Activated B cell treated with CpG ODN at 0.5 μM for 24 hours (primary cell): ENCODE results near the gene PIGC. TPM values are rescaled to one million over a fixed set of nuclear protein-coding genes. Genes with fewer than 3 reads are reported as not detected.

Experiments used
- ATAC-seq: fragments of 200-7000 bp; cut with Tn5 transposase; one replicate; pipeline ENCODE4 v1.10.0; 2021; ENCODE audit warnings: low read depth, mild to moderate bottlenecking, moderate library complexity
- CTCF ChIA-PET: fragments of 350-600 bp; sonication (Branson Sonifier 250); formaldehyde crosslinking; loops from one replicate; lab custom pipeline; 2021; ENCODE audit warnings: antibody characterized with exemption; lab: Charles Lee
- POLR2A ChIA-PET: fragments of 350-600 bp; sonication (Branson Sonifier 250); formaldehyde crosslinking; loops from one replicate; lab custom pipeline; 2021; ENCODE audit warnings: antibody characterized with exemption; lab: Charles Lee
- DNase-seq: peaks from one replicate; pipeline ENCODE4 v3.0.0; 2022
- H3K27ac Mint-ChIP-seq: one replicate; pipeline ENCODE4 v1.8.0; 2020; ENCODE audit warnings: mixed read lengths
- H3K27me3 Mint-ChIP-seq: one replicate; pipeline ENCODE4 v1.8.0; 2021; ENCODE audit warnings: mixed read lengths
- H3K36me3 Mint-ChIP-seq: one replicate; pipeline ENCODE4 v1.8.0; 2021; ENCODE audit warnings: low read depth, mixed read lengths
- H3K4me1 Mint-ChIP-seq: one replicate; pipeline ENCODE4 v1.8.0; 2021; ENCODE audit warnings: mixed read lengths
- H3K4me3 Mint-ChIP-seq: one replicate; pipeline ENCODE4 v1.8.0; 2020; ENCODE audit warnings: mild to moderate bottlenecking, mixed read lengths
- H3K9me3 Mint-ChIP-seq: one replicate; pipeline ENCODE4 v1.8.0; 2020; ENCODE audit warnings: mixed read lengths
- CTCF ChIP-seq: fragments of 200-600 bp; IDR thresholded peaks from one replicate; pipeline ENCODE4 v1.8.0; 2022; ENCODE audit warnings: antibody characterized with exemption, mild to moderate bottlenecking
- intact Hi-C: fragments of 100-400 bp; cut with micrococcal nuclease; formaldehyde crosslinking; loops from one replicate; pipeline ENCODE4 v1.15.1; 2024
- total RNA-seq: library from RNA; stranded (reverse); gene quantifications from 2 replicates; pipeline ENCODE4 v1.2.3, GENCODE V29; 2022

The PIGC gene
- total RNA-seq, 1 donor from 2014 or later = 24.2 TPM

GRCh38 chr1:172473842-172474241 lies 30.0 kb upstream of the PIGC start:
- ATAC-seq (no peak), DNase-seq (no peak)
- Mint-ChIP-seq H3K27ac (no peak overlapping the region), H3K9me3 (no peaks in the 10 kb centered on the region), H3K4me3 (no peak overlapping the region), H3K36me3 (no peaks in the 10 kb centered on the region), H3K4me1 (no peaks in the 10 kb centered on the region), H3K27me3 (peaks cover 13% of the 10 kb centered on the region)
- TF ChIP-seq CTCF = no peak
- CTCF ChIA-PET = no interaction called here
- POLR2A ChIA-PET = no interaction called here
- intact Hi-C loops = no loop called here

- DNase-seq (no peak), ATAC-seq (no peak)
- Mint-ChIP-seq H3K4me3 (no peak overlapping the region), H3K36me3 (no peaks in the 10 kb centered on the region), H3K9me3 (no peaks in the 10 kb centered on the region), H3K4me1 (no peaks in the 10 kb centered on the region), H3K27me3 (peaks cover 13% of the 10 kb centered on the region), H3K27ac (no peak overlapping the region)
- intact Hi-C loops = no loop called here
- ChIA-PET POLR2A (no interaction called here), CTCF (no interaction called here)
- TF ChIP-seq CTCF = no peak
These were observed 29.4 kb upstream of the PIGC start for GRCh38 chr1:172473302-172473701.

- Mint-ChIP-seq H3K9me3 (no peaks in the 10 kb centered on the region), H3K4me3 (no peak overlapping the region), H3K36me3 (no peaks in the 10 kb centered on the region), H3K27ac (no peak overlapping the region), H3K27me3 (peaks cover 13% of the 10 kb centered on the region), H3K4me1 (no peaks in the 10 kb centered on the region)
- intact Hi-C loops = no loop called here
- no peak for TF ChIP-seq CTCF
- DNase-seq (no peak), ATAC-seq (no peak)
- POLR2A ChIA-PET = no interaction called here
- CTCF ChIA-PET = no interaction called here
These were observed 28.6 kb upstream of the PIGC start for GRCh38 chr1:172472495-172472894.

GRCh38 chr1:172471666-172472065 lies 27.8 kb upstream of the PIGC start:
- Mint-ChIP-seq H3K4me1 (no peaks in the 10 kb centered on the region), H3K27me3 (peaks cover 15% of the 10 kb centered on the region), H3K9me3 (no peaks in the 10 kb centered on the region), H3K27ac (no peak overlapping the region), H3K36me3 (no peaks in the 10 kb centered on the region), H3K4me3 (no peak overlapping the region)
- CTCF ChIA-PET = no interaction called here
- ATAC-seq (no peak), DNase-seq (no peak)
- POLR2A ChIA-PET = no interaction called here
- intact Hi-C loops = no loop called here
- TF ChIP-seq CTCF = no peak

- Mint-ChIP-seq H3K27me3 (peaks cover 20% of the 10 kb centered on the region), H3K9me3 (no peaks in the 10 kb centered on the region), H3K36me3 (no peaks in the 10 kb centered on the region), H3K4me1 (no peaks in the 10 kb centered on the region), H3K4me3 (no peak overlapping the region), H3K27ac (no peak overlapping the region)
- DNase-seq = no peak
- ATAC-seq = no peak
- CTCF ChIA-PET = no interaction called here
- no peak for TF ChIP-seq CTCF
- POLR2A ChIA-PET = no interaction called here
- intact Hi-C loops = no loop called here
These were observed 26.3 kb upstream of the PIGC start for GRCh38 chr1:172470149-172470548.
